Heart right ventricle (tissue), 16 donors: ENCODE measurements around the gene TDP1. TPM values are rescaled to one million over a fixed set of nuclear protein-coding genes. Genes with fewer than 3 reads are reported as not detected.
A peak's percentile ranks its signal among the peaks of the same experiment; 100 is the strongest.
"Not testable (repeated sequence)": the region's sequence is repeated elsewhere in the genome, so short reads cannot be mapped to it uniquely, and the experiment has no call there.

ENCODE experiments used
- ATAC-seq, 8 donors: fragments of 200-7000 bp; cut with Tn5 transposase; one replicate each; pipeline ENCODE4 v1.9.1; 2020; ENCODE audit warnings: mild to moderate bottlenecking in 8 of 8, moderate library complexity in 8 of 8, moderate number of reproducible peaks in 1 of 8
- DNase-seq, 2 donors: peaks; one replicate each; pipeline ENCODE4 v3.0.0-alpha.2; 2020
- H3K27ac ChIP-seq, 10 donors: fragments of 200-600 bp; sonication (generic) in 2 of 10; one replicate each; pipeline versions ENCODE4 v1.5.0 to v1.8.0; 2020 to 2022; ENCODE audit warnings: mild to moderate bottlenecking in 3 of 10
- H3K27me3 ChIP-seq, 7 donors: fragments of 200-600 bp; one replicate each; pipeline ENCODE4 v1.8.0; 2021 to 2022; ENCODE audit warnings: mild to moderate bottlenecking in 2 of 7
- H3K36me3 ChIP-seq, 9 donors: fragments of 200-600 bp; sonication (generic) in 1 of 9; one replicate each; pipeline versions ENCODE4 v1.5.0 to v1.8.0; 2020 to 2022; ENCODE audit warnings: mild to moderate bottlenecking in 2 of 9
- H3K4me1 ChIP-seq, 9 donors: fragments of 200-600 bp; sonication (generic) in 1 of 9; one replicate each; pipeline versions ENCODE4 v1.5.0 to v1.8.0; 2020 to 2022; ENCODE audit warnings: mild to moderate bottlenecking in 4 of 9
- H3K4me3 ChIP-seq, 10 donors: fragments of 200-600 bp; sonication (generic) in 2 of 10; one replicate each; pipeline versions ENCODE4 v1.5.0 to v1.8.0; 2020 to 2022; ENCODE audit warnings: mild to moderate bottlenecking in 7 of 10, moderate library complexity in 2 of 10
- H3K9me3 ChIP-seq, 11 donors: fragments of 200-600 bp in 10 of 11; sonication (generic) in 2 of 11; one replicate each; pipeline versions ENCODE4 v1.5.0 to v1.8.0; 2013 to 2022; ENCODE audit warnings: mild to moderate bottlenecking in 2 of 11, control low read depth in 1 of 11, moderate library complexity in 1 of 11
- WGBS, 2 donors: extraction: QIAGEN DNeasy Blood & Tissue Kit; methylation state at CpG; one replicate each; pipeline ENCODE4 v1.1.7; 2013; ENCODE audit warnings: inconsistent platforms in 1 of 2; 5-methylcytosine and 5-hydroxymethylcytosine counted together
- intact Hi-C, 10 donors: fragments of 100-400 bp; cut with DNase I; formaldehyde crosslinking; loops; one replicate each; pipeline versions ENCODE4 v1.11.1 to v1.14.2; 2022
- polyA plus RNA-seq, 2 donors: library from polyadenylated mRNA; stranded (reverse); fragments of 200-250 nt; gene quantifications; one replicate each; pipeline ENCODE4 v1.2.3, GENCODE V29; 2013
- total RNA-seq, 10 donors: library from RNA; stranded (reverse); fragmentation: NEBNext Ultra II Directional in 3 of 10; extraction: Animal tissue kit (Norgen Biotek cat#: 25700) in 3 of 10; gene quantifications; one replicate each; pipeline versions ENCODE4 v1.2.1 to v1.2.4, GENCODE V29; 2021 to 2023
- TF ChIP-seq, protein P1 (sequence below), 9 donors: fragments of 200-600 bp; sonication (generic) in 2 of 9; IDR thresholded peaks; one replicate each; pipeline versions ENCODE4 v1.5.0 to v1.8.0; 2021 to 2022; ENCODE audit warnings: antibody characterized with exemption in 9 of 9, mild to moderate bottlenecking in 5 of 9, moderate library complexity in 1 of 9
- donor health status: Arrhythmogenic right ventricular cardiomyopathy.
- donor health status: ischemic (EF 13 %, LVEDD 7.1; RV severe dilation, severe dysfunction).
- donor health status: healthy with polysubstance abuse.
- donor health status: DM: no; HTN: yes; CAD: no.
- donor health status: DM: no; HTN: no; CAD: no.
- donor health status: ischemic (EF 25% LVEDD 6.9; RV normal size, moderate dysfunction).
- donor health status: ischemic (EF 25% LVEDD 5.7; RV mildly dilated, moderate dysfunction).
- donor health status: healthy.
- donor health status: DM: yes; HTN: yes; CAD: no.
- donor health status: Ischemic cardiomyopathy.
- donor health status: ischemic (EF 35%, LVEDD 5.7; RV mildly dilated, moderate dysfunction).
- donor health status: nonischemic (EF 11% LVEDD 7.7; RV severe dilation, severe dysfunction).
- donor health status: DM: yes; HTN: yes; CAD: no.
- donor health status: PGD.
- donor health status: ischemic (EF 29% LVEDD 5.4; RV normal size, mild dysfunction).
- donor health status: nonischemic (EF 23%, LVEDD 6.1; RV moderate dilation, normal function).

TDP1 gene
- total and polyA plus RNA-seq, 12 donors = 0.80 to 7.1 (median 3.2) TPM

GRCh38 chr14:90088176-90088575 is 132.4 kb downstream of the TDP1 start:
- ATAC-seq (no peak), DNase-seq (no peak)
- H3K36me3 ChIP-seq = no peaks in the 10 kb centered on the region
- TF ChIP-seq, protein P1, sequence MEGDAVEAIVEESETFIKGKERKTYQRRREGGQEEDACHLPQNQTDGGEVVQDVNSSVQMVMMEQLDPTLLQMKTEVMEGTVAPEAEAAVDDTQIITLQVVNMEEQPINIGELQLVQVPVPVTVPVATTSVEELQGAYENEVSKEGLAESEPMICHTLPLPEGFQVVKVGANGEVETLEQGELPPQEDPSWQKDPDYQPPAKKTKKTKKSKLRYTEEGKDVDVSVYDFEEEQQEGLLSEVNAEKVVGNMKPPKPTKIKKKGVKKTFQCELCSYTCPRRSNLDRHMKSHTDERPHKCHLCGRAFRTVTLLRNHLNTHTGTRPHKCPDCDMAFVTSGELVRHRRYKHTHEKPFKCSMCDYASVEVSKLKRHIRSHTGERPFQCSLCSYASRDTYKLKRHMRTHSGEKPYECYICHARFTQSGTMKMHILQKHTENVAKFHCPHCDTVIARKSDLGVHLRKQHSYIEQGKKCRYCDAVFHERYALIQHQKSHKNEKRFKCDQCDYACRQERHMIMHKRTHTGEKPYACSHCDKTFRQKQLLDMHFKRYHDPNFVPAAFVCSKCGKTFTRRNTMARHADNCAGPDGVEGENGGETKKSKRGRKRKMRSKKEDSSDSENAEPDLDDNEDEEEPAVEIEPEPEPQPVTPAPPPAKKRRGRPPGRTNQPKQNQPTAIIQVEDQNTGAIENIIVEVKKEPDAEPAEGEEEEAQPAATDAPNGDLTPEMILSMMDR (IDR thresholded peaks at IDR 0.05) = no peak
- 84 to 87% methylated on average over 2 of the region's 2 CpGs for WGBS, 2 donors
- peaks cover 0 to 3% (median 0%) of the 10 kb centered on the region in 11 donors for H3K9me3 ChIP-seq
- H3K4me3 ChIP-seq = no peak overlapping the region
- no peaks in the 10 kb centered on the region for H3K27me3 ChIP-seq
- H3K4me1 ChIP-seq = peaks cover 0 to 19% (median 0%) of the 10 kb centered on the region in 9 donors
- peak overlapping the region in 6 of 10 donors; percentile 11 to 72 (median 39) for H3K27ac ChIP-seq
- intact Hi-C loops = no loop called here

GRCh38 chr14:90089486-90089885 is 133.8 kb downstream of the TDP1 start:
- H3K36me3 ChIP-seq, intact Hi-C loops, ATAC-seq, H3K27me3 ChIP-seq, DNase-seq, H3K4me3 ChIP-seq, H3K27ac ChIP-seq, H3K9me3 ChIP-seq: not testable (repeated sequence)
- 62 to 67% methylated on average over 6 of the region's 6 CpGs for WGBS, 2 donors
- peaks cover 0 to 27% (median 0%) of the 10 kb centered on the region in 9 donors for H3K4me1 ChIP-seq

GRCh38 chr14:90091393-90091792 is 135.7 kb downstream of the TDP1 start:
- Histone ChIP-seq H3K27ac (peak overlapping the region in 1 of 10 donors; percentile 7), H3K27me3 (no peaks in the 10 kb centered on the region), H3K36me3 (no peaks in the 10 kb centered on the region), H3K4me3 (no peak overlapping the region), H3K9me3 (no peaks in the 10 kb centered on the region), H3K4me1 (peaks cover 0 to 27% (median 0%) of the 10 kb centered on the region in 9 donors)
- ATAC-seq (peak in 5 of 8 donors; percentile 33 to 56 (median 54)), DNase-seq (no peak)
- intact Hi-C loops = no loop called here
- TF ChIP-seq, protein P1 (IDR thresholded peaks at IDR 0.05) = no peak
- 6 to 8% methylated on average over 1 of the region's 1 CpG for WGBS, 2 donors

DNA sequence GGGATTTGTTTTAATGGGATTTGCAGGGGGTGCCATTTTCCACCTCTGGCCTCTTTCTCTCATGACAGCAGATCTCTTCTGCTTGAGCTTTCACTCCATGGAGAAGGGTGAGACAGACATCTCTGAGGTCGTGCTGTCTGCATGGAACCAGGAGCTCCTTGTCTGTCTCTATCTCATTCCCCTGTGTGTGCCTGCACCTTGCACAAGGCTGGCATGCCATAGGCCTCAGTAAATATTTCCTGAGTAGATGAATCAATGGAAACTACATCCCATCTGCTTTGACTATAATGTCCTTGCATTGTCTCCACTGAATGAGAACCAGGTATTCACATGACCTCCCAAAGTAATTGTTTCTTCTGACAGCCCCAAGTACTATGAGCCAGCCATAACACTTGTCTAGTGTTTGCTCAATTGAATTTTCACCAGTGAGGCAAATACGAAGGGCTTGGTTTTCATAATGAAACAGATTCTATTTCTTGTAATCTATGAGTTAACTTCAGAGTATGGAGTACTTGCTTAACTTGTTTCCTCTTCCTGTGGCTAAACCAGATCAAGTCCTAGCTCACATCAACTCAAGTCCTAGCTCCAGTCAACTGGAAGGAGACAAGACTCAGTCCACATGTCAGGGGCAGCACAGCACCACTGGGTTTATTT is 138.3 kb downstream of the TDP1 start:
- TF ChIP-seq, protein P1 (IDR thresholded peaks at IDR 0.05) = no peak
- H3K27me3 ChIP-seq = no peaks in the 10 kb centered on the region
- ATAC-seq (peak in 1 of 8 donors; percentile 26), DNase-seq (no peak)
- H3K9me3 ChIP-seq = no peaks in the 10 kb centered on the region
- H3K4me3 ChIP-seq = no peak overlapping the region
- 69 to 81% methylated on average over 2 of the region's 2 CpGs for WGBS, 2 donors
- H3K36me3 ChIP-seq = no peaks in the 10 kb centered on the region
- peak overlapping the region in 1 of 10 donors; percentile 27 for H3K27ac ChIP-seq
- intact Hi-C loops = no loop called here
- peaks cover 0 to 15% (median 0%) of the 10 kb centered on the region in 9 donors for H3K4me1 ChIP-seq

Other genes starting within 250 kb of the TDP1 start
- 1 to 10 TPM; 2.4 to 6.7 (median 3.6) TPM for gene EFCAB11, start 1.2 kb upstream of the TDP1 start, total RNA-seq
- gene EFCAB11, start 1.2 kb upstream of the TDP1 start, polyA plus RNA-seq = 1 to 10 TPM in 1 of 2 donors, under 1 TPM in 1; 0.95 to 2.9 TPM
- 1 to 10 TPM in 5 of 10 donors, under 1 TPM in 5; 0.15 to 9.6 (median 1.0) TPM for gene KCNK13, start 106.1 kb downstream of the TDP1 start, total RNA-seq
- 1 to 10 TPM in 1 of 2 donors, under 1 TPM in 1; 0.59 to 1.9 TPM for gene KCNK13, start 106.1 kb downstream of the TDP1 start, polyA plus RNA-seq